ENCODE data around the gene ADNP2. TPM values are rescaled to one million over a fixed set of nuclear protein-coding genes. Genes with fewer than 3 reads are reported as not detected.

The ADNP2 gene
- total RNA-seq, 1 experiment from 2014 or later: 27.8 TPM

DNA sequence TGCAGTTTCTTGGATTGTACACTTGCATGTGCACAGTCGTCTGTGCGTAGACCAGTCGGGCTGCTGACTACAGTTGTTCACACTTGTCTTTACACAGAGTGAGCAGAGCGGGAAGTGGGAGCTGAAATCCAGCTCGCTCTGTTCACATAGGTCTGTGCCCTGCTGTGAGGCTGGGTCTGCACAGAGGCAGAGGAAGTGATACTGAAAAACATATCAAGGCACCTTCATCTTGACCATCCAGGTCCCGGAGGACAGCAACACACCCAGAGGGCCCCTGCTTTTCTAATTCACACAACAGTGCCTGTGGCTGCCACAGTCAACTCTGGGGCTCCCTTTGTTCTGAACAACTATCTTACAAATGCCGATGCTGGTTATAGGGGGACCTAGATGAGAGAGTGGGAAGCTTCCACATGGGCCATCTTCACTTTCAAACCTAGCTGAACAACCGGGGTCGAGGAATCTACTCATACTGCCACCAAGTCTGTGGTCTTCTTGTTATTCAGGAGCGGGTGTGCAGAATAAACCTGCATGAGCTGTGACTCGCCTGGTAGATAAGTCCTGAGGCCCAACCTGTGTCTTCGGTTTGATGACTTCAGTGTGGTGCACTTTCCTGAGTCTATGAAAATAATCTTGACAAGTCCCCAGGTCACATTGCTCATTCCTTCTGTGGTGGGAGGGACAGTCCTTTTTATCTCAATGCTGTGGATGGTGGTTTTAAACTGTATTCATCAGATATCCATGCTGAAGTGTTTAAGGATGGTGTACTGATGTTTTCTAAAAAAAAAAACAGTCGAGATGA is 3.5 kb upstream of the ADNP2 start:
- no peak for DNase-seq (ENCODE audit: low spot score)

DNA sequence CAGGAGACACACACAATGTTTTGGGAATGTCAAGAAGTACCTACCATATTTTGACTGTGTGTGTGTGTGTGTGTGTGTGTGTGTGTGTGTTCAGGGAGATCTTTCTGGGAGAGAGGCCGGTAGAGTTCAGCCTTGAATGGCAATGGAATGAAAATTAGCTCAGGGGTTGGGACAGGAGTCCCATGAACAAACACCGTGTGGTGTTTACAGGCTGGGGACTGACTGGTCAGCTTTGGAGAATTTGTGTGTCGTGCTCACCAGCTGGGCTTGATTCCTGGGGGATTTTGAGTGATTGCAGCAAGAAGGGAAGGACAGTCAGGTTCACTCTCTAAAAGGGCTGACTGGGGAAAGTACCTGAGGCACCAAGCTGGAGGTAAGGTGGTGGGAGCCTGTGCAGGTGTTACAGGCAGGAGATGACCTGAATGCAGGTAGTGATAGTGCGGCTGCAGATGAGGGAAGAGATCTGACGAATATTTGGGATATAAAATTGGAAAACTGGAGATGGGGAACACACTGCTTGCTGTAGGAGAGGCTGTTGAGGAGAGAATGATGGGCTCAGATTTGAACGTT is 2.5 kb upstream of the ADNP2 start:
- no peak for DNase-seq (ENCODE audit: low spot score)

DNA sequence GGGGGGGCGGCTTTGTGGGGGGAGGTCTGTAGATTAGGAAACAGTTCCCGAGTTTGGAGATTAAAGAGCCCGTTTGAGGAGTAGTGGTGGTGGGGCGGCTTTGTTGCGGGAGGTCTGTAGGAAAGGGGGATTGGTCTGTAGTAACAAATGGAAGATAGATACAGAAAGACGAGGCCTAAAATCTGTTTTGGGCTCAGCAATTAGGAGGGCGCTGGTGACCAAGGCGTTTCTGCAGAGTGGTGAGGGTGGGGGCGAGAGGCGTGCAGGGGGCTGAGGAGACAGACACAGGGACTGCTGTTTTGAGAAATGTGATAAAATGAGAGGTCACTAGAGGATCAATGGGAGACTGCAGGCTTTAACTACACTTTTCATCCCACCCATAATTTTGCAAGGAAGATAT is 1.6 kb upstream of the ADNP2 start:
- DNase-seq (ENCODE audit: low spot score): no peak

DNA sequence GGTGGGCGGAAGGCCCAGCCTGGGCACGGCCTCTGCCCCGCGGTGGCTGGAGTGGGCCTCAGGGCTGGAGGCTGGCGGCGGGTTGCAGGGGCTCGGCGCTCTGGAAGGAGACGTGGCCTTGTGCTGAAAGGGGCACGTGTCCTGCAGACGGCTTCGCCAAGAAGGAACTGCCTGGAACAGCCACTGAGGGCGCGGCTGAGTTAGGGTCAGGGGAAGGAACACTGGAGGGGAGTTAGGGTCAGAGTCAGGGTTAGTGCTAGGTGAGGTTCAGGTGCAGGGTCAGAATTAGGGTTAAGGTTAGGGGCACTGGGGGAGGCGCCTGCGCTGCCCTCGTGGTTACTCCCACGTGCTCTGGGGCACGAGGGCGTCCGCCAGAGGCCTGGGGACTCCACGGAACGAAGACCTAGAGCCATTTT is 933 bp upstream of the ADNP2 start:
- DNase-seq (ENCODE audit: low spot score): no peak

DNA sequence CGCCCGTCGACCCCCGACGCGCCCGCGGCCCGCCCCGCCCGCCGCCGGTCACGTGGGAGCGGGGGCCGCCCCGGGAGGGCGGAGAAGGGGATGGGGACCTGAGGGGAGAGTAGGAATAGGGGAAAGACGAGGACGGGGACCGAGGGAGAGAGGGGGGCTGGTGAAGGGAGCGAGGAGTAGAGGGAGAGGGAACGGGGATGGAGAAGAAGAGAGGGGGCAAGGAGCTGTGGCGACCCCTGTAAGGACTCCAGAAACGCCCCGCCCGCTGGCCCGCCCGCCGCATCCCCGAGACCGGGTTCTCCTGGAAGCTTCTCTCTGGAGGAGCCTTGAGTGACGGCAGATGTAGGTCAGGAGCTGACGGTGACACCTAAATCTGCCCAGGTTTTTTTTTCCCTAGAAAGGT is 615 bp downstream of the ADNP2 start:
- no peak for DNase-seq (ENCODE audit: low spot score)

DNA sequence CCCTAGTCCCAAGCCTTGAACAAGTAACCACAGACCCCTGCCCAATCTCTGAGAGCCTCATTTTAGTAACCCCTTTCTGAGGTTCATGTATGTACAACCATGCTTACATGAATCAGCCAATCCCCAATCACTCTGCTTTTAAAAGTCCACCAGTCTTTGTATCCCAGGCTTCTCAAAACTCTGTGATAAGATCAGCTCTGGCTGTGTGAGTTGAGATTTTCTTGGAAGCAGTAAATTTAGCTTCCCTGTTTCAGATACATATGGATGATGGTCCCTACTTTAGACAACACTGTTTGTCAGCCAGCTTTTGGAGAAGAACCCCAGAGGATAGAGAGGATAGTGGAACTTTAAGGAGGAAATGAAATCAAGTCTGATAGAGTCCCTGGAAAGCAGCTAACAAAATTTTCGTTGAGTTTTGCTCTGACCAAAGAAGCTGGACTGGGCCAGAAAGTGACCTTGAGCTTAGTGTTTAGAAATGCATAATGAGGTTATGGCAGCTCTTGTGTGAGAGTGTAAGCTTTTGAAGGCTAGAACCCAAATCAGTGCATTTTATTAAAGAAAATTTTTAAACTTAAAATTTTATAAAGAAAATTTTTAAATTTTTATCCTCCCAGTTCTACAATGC is 3.7 kb downstream of the ADNP2 start:
- no peak for DNase-seq (ENCODE audit: low spot score)

DNA sequence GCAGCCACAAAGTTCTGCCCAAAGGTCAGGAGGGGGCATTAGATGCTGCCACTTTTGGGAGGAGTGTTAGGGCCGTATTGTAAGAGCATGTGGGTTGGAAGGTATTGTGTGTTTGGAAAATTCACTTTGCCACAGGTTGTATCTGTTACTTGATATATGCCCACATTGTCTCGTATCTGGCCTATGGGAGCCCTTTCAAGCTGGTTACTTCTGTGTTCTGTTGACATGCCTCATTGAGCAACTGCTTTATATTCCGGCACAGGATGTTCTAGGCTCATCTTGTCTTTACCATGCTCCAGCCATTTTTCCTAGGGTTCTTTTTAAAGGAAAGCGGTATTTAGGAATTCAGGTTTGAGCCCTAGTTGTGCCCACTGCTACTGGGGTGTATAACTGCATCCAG is 6.0 kb downstream of the ADNP2 start:
- DNase-seq (ENCODE audit: low spot score): no peak

DNA sequence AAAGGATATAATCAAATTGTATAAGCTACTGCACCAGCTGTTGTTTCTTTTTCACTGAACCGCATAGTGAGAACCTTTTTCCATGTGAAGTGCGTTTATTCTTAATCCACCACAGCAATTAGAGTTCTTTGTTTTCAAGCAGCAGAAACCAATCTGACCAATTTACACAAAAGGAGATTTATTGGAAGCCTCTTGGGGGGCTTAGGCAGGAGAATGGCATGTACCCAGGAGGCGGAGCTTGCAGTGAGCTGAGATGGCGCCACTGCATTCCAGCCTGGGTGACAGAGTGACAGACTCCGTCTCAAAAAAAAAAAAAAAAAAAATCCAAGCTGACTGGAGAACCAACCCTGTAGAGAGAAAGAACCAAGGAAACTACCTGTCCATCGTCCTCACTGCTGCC is 10.0 kb downstream of the ADNP2 start:
- DNase-seq (ENCODE audit: low spot score): no peak

GRCh38 chr18:80120932-80121331 is 11.9 kb downstream of the ADNP2 start:
- DNase-seq (ENCODE audit: low spot score): no peak

- DNase-seq (ENCODE audit: low spot score): no peak
Observed at GRCh38 chr18:80124131-80124530, 15.1 kb downstream of the ADNP2 start.

DNA sequence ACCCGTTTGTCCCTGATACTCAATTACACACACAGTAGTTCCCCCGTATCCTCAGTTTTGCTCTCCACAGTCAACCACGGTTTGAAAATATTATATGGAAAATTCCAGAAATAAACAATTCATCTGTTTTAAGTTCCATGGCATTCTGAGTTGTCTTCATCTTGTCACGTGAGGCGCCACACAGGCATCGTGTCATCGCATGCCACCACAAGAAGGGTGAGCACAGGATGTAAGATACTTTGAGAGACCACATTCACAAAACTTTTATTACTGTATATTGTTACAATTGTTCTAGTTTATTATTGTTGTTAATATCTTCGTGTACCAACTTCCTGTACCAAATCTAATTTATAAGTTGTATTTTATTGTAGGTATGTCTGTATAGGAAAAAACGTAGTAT is 17.7 kb downstream of the ADNP2 start:
- DNase-seq (ENCODE audit: low spot score): no peak

DNA sequence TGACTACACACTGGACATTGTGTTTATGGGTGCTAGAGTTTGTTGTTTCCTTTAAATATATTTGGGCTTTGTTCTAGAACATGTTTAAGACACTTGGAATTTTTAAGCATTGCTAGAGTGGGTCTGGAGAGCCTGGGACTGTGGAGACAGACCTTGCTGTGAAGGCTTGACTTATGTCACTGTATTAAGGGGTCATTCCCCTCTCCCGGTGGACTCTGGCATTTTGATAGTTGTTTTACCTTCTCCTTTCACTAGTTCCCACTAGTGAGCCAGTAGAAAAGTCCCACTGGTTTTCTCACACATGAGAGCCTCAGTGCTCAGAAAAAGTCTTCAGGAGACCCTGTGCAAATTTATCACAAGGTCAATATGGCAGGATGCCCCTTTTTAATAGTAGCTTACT is 18.6 kb downstream of the ADNP2 start:
- DNase-seq (ENCODE audit: low spot score): no peak

- no peak for DNase-seq (ENCODE audit: low spot score)
Observed at GRCh38 chr18:80129672-80130367, 20.8 kb downstream of the ADNP2 start.

GRCh38 chr18:80130555-80130954 is 21.5 kb downstream of the ADNP2 start:
- DNase-seq (ENCODE audit: low spot score): no peak

DNA sequence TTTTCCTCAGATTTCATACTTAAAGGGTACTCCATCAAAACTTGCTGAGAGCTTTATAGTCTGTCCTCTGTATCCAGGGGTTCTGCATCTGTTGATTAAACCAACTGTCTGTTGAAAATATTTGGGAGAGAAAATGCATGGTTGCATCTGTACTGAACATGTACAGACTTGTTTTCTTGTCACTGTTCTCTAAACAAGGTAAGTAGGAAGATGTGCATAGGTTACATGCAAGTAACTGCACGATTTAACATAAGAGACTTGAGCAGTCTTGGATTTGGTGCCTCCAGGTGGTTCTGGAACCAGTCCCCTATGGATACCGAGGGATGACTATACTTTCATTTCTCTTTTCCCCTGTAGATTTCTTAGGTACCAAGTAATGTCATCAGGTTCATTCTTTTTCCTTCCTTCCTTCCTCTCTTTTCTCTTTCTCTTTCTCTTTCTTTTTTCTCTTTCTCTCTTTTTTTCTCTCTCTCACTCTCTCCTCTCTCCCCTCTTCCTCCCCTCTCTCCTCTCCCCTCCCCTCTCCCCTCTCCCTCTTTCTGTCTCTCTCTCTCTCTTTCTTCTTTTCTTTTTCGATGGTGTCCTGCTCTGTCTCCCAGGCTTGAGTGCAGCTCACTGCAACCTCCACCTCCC is 23.2 kb downstream of the ADNP2 start:
- DNase-seq (ENCODE audit: low spot score): no peak

- DNase-seq (ENCODE audit: low spot score): no peak
Observed at GRCh38 chr18:80133124-80133523, 24.1 kb downstream of the ADNP2 start.

- no peak for DNase-seq (ENCODE audit: low spot score)
Observed at GRCh38 chr18:80135136-80135535, 26.1 kb downstream of the ADNP2 start.

GRCh38 chr18:80136679-80137078 is 27.6 kb downstream of the ADNP2 start:
- DNase-seq (ENCODE audit: low spot score): no peak

DNA sequence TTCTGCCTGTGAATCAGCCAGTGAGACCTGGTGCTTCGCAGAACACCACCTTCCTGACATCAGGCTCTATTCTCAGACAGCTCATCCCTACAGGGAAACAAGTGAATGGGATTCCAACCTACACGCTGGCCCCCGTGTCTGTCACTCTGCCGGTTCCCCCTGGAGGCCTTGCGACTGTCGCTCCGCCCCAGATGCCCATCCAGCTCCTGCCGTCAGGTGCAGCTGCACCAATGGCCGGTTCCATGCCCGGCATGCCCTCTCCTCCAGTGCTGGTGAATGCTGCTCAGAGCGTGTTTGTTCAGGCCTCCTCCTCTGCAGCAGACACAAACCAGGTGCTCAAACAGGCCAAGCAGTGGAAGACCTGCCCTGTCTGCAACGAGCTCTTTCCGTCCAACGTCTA is 28.1 kb downstream of the ADNP2 start:
- no peak for DNase-seq (ENCODE audit: low spot score)

DNA sequence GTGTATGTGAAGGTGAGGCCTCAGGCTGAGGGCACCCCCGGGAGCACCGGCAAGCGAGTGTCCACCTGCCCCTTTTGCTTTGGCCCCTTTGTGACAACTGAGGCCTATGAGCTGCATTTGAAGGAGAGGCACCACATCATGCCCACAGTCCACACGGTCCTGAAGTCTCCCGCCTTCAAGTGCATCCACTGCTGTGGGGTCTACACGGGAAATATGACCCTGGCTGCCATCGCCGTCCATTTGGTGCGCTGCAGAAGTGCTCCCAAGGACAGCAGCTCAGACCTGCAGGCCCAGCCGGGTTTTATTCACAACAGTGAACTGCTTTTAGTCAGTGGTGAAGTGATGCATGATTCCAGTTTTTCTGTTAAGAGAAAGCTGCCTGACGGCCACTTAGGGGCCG is 28.9 kb downstream of the ADNP2 start:
- DNase-seq (ENCODE audit: low spot score): no peak

GRCh38 chr18:80140455-80140985 is 31.5 kb downstream of the ADNP2 start:
- no peak for DNase-seq (ENCODE audit: low spot score)

- DNase-seq (ENCODE audit: low spot score): no peak
Observed at GRCh38 chr18:80143881-80144280, 34.8 kb downstream of the ADNP2 start.

Data from H4 (cell line).